ENCODE measurements around the gene ANO8.

- no peak for TF ChIP-seq CTCF (conservative IDR thresholded peaks at IDR 0.05)
- TF ChIP-seq ZFX (IDR thresholded peaks at IDR 0.05): no peak
These were observed 9.5 kb downstream of the ANO8 start for GRCh38 chr19:17325133-17325532.
